MM.1S (cell line): ENCODE measurements around the gene NDUFAF8.

Experiments used
- DNase-seq: peaks from one replicate; pipeline ENCODE4 v3.0.0-alpha.2; 2015
- H2AFZ ChIP-seq: fragments of 300-600 bp; sonication (generic); 2 replicates; pipeline ENCODE4 v1.6.0; 2016; ENCODE audit warnings: antibody characterized with exemption, low read length
- H3F3A ChIP-seq: fragments of 300-600 bp; sonication (generic); 2 replicates; pipeline ENCODE4 v1.6.1; 2016; ENCODE audit warnings: mild to moderate bottlenecking, antibody characterized with exemption, low read length, moderate library complexity, mixed read lengths; ENCODE audit not compliant: insufficient read depth
- H3K27ac ChIP-seq: fragments of 300-600 bp; sonication (generic); 2 replicates; pipeline ENCODE4 v1.5.1; 2016; ENCODE audit warnings: mild to moderate bottlenecking, low read length
- H3K27me3 ChIP-seq: fragments of 300-600 bp; sonication (generic); replicated peaks from 2 replicates; pipeline ENCODE4 v1.6.0; 2016; ENCODE audit warnings: low read length; ENCODE audit not compliant: insufficient read depth
- H3K36me3 ChIP-seq: fragments of 300-600 bp; sonication (generic); replicated peaks from 2 replicates; pipeline ENCODE4 v1.6.1; 2016; ENCODE audit warnings: mild to moderate bottlenecking, low read length, mixed read lengths; ENCODE audit not compliant: insufficient read depth
- H3K4me1 ChIP-seq: fragments of 300-600 bp; sonication (generic); 2 replicates; pipeline ENCODE4 v1.6.1; 2016; ENCODE audit warnings: low read length, mixed read lengths
- H3K4me2 ChIP-seq: fragments of 300-600 bp; sonication (generic); 2 replicates; pipeline ENCODE4 v1.6.0; 2016; ENCODE audit warnings: low read depth, low read length
- H3K4me3 ChIP-seq: fragments of 300-600 bp; sonication (generic); 2 replicates; pipeline ENCODE4 v1.5.1; 2016; ENCODE audit warnings: low read length, mixed read lengths
- H3K79me2 ChIP-seq: fragments of 300-600 bp; sonication (generic); 2 replicates; pipeline ENCODE4 v1.6.1; 2016; ENCODE audit warnings: mixed run types, low read length, mixed read lengths
- H3K9ac ChIP-seq: fragments of 300-600 bp; sonication (generic); 2 replicates; pipeline ENCODE4 v1.6.1; 2016; ENCODE audit warnings: low read length, mixed read lengths
- H3K9me2 ChIP-seq: fragments of 300-600 bp; sonication (generic); replicated peaks from 2 replicates; pipeline ENCODE4 v1.6.1; 2016; ENCODE audit warnings: mild to moderate bottlenecking, low read length, mixed read lengths; ENCODE audit not compliant: insufficient read depth
- H3K9me3 ChIP-seq: fragments of 300-600 bp; sonication (generic); replicated peaks from 2 replicates; pipeline ENCODE4 v1.6.1; 2016; ENCODE audit warnings: mild to moderate bottlenecking, low read length, mixed read lengths; ENCODE audit not compliant: insufficient read depth
- H4K20me1 ChIP-seq: fragments of 300-600 bp; sonication (generic); 2 replicates; pipeline ENCODE4 v1.6.1; 2016; ENCODE audit warnings: mild to moderate bottlenecking, low read length, moderate library complexity, mixed read lengths; ENCODE audit not compliant: insufficient read depth
- CTCF ChIP-seq: fragments of 300-600 bp; sonication (generic); IDR thresholded peaks from 2 replicates; pipeline ENCODE4 v1.5.1; 2016; ENCODE audit warnings: antibody characterized with exemption, low read length, mixed read lengths
- EZH2 ChIP-seq: fragments of 300-600 bp; sonication (generic); optimal IDR thresholded peaks from 2 replicates; pipeline ENCODE3; 2017; ENCODE audit warnings: low read depth, mild to moderate bottlenecking, antibody characterized with exemption, low read length, mixed read lengths
- EZH2phosphoT487 ChIP-seq: fragments of 300-600 bp; sonication (generic); IDR thresholded peaks from 2 replicates; pipeline ENCODE4 v1.6.1; 2018; ENCODE audit warnings: antibody characterized with exemption, low read length

NDUFAF8 gene

GRCh38 chr17:81264640-81265039, 25.5 kb downstream of the NDUFAF8 start:
- DNase-seq = no peak
- H3K9ac ChIP-seq = no peak overlapping the region
- H3F3A ChIP-seq = no peaks in the 10 kb centered on the region
- H4K20me1 ChIP-seq = no peaks in the 10 kb centered on the region
- no peak overlapping the region for H3K4me3 ChIP-seq
- no peaks in the 10 kb centered on the region for H3K9me3 ChIP-seq
- 0 out of 2 replicates have a peak, but pooled peaks cover under 1% of the 10 kb centered on the region for H3K36me3 ChIP-seq
- no peak overlapping the region for H3K27ac ChIP-seq
- no peak for TF ChIP-seq CTCF
- no peaks in the 10 kb centered on the region for H3K4me1 ChIP-seq
- H3K79me2 ChIP-seq = no peaks in the 10 kb centered on the region
- no peak overlapping the region for H3K4me2 ChIP-seq
- no peaks in the 10 kb centered on the region for H3K9me2 ChIP-seq
- no peaks in the 10 kb centered on the region for H3K27me3 ChIP-seq
- no peak overlapping the region for H2AFZ ChIP-seq

- H3K9ac ChIP-seq = no peak overlapping the region
- no peak overlapping the region for H3K4me2 ChIP-seq
- H3K9me2 ChIP-seq = no peaks in the 10 kb centered on the region
- H3K4me3 ChIP-seq = no peak overlapping the region
- no peaks in the 10 kb centered on the region for H3K36me3 ChIP-seq
- TF ChIP-seq EZH2phosphoT487 (no peak), CTCF (no peak), EZH2 (no peak)
- DNase-seq = no peak
- H2AFZ ChIP-seq = no peak overlapping the region
- no peaks in the 10 kb centered on the region for H3K9me3 ChIP-seq
- no peaks in the 10 kb centered on the region for H3K79me2 ChIP-seq
- H3K27me3 ChIP-seq = no peaks in the 10 kb centered on the region
- no peaks in the 10 kb centered on the region for H3K4me1 ChIP-seq
- H4K20me1 ChIP-seq = no peaks in the 10 kb centered on the region
- no peaks in the 10 kb centered on the region for H3F3A ChIP-seq
- no peak overlapping the region for H3K27ac ChIP-seq
Measured at GRCh38 chr17:81265576-81265975, 26.5 kb downstream of the NDUFAF8 start.

GRCh38 chr17:81267390-81268067, 28.4 kb downstream of the NDUFAF8 start:
- no peak for DNase-seq
- H3K9ac ChIP-seq = no peak overlapping the region
- TF ChIP-seq EZH2 = no peak
- no peak for TF ChIP-seq CTCF
- no peak for TF ChIP-seq EZH2phosphoT487
- H3K4me1 ChIP-seq = no peaks in the 10 kb centered on the region
- no peaks in the 10 kb centered on the region for H3F3A ChIP-seq
- H2AFZ ChIP-seq = no peak overlapping the region
- H4K20me1 ChIP-seq = no peaks in the 10 kb centered on the region
- no peaks in the 10 kb centered on the region for H3K36me3 ChIP-seq
- H3K4me3 ChIP-seq = no peak overlapping the region
- no peaks in the 10 kb centered on the region for H3K27me3 ChIP-seq
- no peak overlapping the region for H3K4me2 ChIP-seq
- H3K79me2 ChIP-seq = no peaks in the 10 kb centered on the region
- no peak overlapping the region for H3K27ac ChIP-seq
- no peaks in the 10 kb centered on the region for H3K9me2 ChIP-seq
- H3K9me3 ChIP-seq = no peaks in the 10 kb centered on the region
